ENCODE results near the gene ANKMY1. TPM values are rescaled to one million over a fixed set of nuclear protein-coding genes. Genes with fewer than 3 reads are reported as not detected.

The ANKMY1 gene
- total and polyA plus RNA-seq, 2 of the 13 experiments (the other 11 are each of a cell fraction or from before 2014, with no cell fraction given) = 11.7 to 18.8 TPM

DNA sequence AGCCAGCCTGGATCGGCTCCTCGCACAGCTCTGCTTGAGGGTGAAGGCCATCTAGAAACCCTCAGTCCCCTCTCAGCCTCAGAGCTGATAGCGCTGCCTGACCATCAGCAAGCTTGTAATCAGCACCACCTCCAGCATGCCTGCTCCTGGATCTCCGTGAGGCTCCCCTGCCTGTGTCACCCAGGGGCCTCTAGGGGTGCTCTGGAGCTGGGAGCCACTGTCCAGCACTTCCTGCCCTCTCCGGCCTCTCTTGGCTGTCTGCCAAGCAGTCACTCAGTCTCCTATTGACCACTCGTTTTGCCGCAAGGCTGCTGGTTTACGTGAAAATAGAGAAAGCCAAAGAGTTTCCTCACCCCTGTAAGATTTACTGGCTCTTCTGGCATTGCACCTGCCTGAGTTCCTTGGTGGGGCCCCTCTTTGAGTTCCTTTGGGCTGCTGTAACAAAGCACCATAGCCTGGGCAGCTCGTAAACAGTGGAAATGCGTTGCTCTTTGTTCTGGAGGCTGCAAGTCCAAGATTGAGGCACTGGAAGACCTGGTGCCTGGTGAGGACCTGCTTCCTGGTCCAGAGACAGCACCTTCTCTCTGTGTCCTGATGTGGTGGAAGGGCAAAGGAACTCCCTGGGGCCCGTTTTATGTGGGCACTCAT is 46.6 kb upstream of the ANKMY1 start (continued):
- TF ChIP-seq ZNF607 (CRISPR knock-in tag; IDR thresholded peaks at IDR 0.05; ENCODE audit: borderline replicate concordance) = 0 out of 2 replicates have a peak, but pooled peaks have one; percentile 60
- peak; percentile 74 for TF ChIP-seq SMC3 (IDR thresholded peaks at IDR 0.05; ENCODE audit: low read length)
- TF ChIP-seq NFE2L2 (IDR thresholded peaks at IDR 0.05; ENCODE audit: low read length) = no peak
- TF ChIP-seq RFX5 (IDR thresholded peaks at IDR 0.05; ENCODE audit: low read depth, low read length) = 0 out of 2 replicates have a peak, but pooled peaks have one; percentile 24
- no peak for TF ChIP-seq PAX8 (CRISPR knock-in tag; IDR thresholded peaks at IDR 0.05; ENCODE audit: borderline replicate concordance)
- TF ChIP-seq, protein P1, sequence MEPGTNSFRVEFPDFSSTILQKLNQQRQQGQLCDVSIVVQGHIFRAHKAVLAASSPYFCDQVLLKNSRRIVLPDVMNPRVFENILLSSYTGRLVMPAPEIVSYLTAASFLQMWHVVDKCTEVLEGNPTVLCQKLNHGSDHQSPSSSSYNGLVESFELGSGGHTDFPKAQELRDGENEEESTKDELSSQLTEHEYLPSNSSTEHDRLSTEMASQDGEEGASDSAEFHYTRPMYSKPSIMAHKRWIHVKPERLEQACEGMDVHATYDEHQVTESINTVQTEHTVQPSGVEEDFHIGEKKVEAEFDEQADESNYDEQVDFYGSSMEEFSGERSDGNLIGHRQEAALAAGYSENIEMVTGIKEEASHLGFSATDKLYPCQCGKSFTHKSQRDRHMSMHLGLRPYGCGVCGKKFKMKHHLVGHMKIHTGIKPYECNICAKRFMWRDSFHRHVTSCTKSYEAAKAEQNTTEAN (CRISPR knock-in tag; conservative IDR thresholded peaks at IDR 0.05) = no peak; the same call in 1 of the 2 replicates
- no peak for TF ChIP-seq ZNF20 (CRISPR knock-in tag; IDR thresholded peaks at IDR 0.05)
- TF ChIP-seq, protein P2, sequence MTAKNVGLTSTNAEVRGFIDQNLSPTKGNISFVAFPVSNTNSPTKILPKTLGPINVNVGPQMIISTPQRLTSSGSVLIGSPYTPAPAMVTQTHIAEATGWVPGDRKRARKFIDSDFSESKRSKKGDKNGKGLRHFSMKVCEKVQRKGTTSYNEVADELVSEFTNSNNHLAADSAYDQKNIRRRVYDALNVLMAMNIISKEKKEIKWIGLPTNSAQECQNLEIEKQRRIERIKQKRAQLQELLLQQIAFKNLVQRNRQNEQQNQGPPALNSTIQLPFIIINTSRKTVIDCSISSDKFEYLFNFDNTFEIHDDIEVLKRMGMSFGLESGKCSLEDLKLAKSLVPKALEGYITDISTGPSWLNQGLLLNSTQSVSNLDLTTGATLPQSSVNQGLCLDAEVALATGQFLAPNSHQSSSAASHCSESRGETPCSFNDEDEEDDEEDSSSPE (CRISPR knock-in tag; IDR thresholded peaks at IDR 0.05) = 0 out of 2 replicates have a peak, but pooled peaks have one; percentile 41
- TF ChIP-seq ZNF567 (CRISPR knock-in tag; IDR thresholded peaks at IDR 0.05; ENCODE audit: borderline replicate concordance) = peak; percentile 43; the same call in 1 of the 2 replicates
- TF ChIP-seq ZNF383 (CRISPR knock-in tag; IDR thresholded peaks at IDR 0.05; ENCODE audit: borderline replicate concordance) = no peak
- peak; percentile 77; the same call in 1 of the 2 replicates for TF ChIP-seq HDAC2 (CRISPR knock-in tag; IDR thresholded peaks at IDR 0.05)
- TF ChIP-seq, protein P3, sequence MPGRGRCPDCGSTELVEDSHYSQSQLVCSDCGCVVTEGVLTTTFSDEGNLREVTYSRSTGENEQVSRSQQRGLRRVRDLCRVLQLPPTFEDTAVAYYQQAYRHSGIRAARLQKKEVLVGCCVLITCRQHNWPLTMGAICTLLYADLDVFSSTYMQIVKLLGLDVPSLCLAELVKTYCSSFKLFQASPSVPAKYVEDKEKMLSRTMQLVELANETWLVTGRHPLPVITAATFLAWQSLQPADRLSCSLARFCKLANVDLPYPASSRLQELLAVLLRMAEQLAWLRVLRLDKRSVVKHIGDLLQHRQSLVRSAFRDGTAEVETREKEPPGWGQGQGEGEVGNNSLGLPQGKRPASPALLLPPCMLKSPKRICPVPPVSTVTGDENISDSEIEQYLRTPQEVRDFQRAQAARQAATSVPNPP (CRISPR knock-in tag; IDR thresholded peaks at IDR 0.05) = no peak
- TF ChIP-seq, protein P4, sequence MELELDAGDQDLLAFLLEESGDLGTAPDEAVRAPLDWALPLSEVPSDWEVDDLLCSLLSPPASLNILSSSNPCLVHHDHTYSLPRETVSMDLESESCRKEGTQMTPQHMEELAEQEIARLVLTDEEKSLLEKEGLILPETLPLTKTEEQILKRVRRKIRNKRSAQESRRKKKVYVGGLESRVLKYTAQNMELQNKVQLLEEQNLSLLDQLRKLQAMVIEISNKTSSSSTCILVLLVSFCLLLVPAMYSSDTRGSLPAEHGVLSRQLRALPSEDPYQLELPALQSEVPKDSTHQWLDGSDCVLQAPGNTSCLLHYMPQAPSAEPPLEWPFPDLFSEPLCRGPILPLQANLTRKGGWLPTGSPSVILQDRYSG (CRISPR knock-in tag; IDR thresholded peaks at IDR 0.05) = no peak
- TF ChIP-seq KLF16 (CRISPR knock-in tag; IDR thresholded peaks at IDR 0.05) = peak in 1 of 2 experiments; percentile 79; a peak in 1 of 4 replicates
- TF ChIP-seq NFKB2 (CRISPR knock-in tag; IDR thresholded peaks at IDR 0.05; ENCODE audit: borderline replicate concordance) = peak; percentile 96; the same call in 1 of the 2 replicates
- TF ChIP-seq, protein P5, sequence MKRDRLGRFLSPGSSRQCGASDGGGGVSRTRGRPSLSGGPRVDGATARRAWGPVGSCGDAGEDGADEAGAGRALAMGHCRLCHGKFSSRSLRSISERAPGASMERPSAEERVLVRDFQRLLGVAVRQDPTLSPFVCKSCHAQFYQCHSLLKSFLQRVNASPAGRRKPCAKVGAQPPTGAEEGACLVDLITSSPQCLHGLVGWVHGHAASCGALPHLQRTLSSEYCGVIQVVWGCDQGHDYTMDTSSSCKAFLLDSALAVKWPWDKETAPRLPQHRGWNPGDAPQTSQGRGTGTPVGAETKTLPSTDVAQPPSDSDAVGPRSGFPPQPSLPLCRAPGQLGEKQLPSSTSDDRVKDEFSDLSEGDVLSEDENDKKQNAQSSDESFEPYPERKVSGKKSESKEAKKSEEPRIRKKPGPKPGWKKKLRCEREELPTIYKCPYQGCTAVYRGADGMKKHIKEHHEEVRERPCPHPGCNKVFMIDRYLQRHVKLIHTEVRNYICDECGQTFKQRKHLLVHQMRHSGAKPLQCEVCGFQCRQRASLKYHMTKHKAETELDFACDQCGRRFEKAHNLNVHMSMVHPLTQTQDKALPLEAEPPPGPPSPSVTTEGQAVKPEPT (CRISPR knock-in tag; IDR thresholded peaks at IDR 0.05; ENCODE audit: low read depth) = peak; percentile 82; the same call in 1 of the 2 replicates
- TF ChIP-seq, protein P6, sequence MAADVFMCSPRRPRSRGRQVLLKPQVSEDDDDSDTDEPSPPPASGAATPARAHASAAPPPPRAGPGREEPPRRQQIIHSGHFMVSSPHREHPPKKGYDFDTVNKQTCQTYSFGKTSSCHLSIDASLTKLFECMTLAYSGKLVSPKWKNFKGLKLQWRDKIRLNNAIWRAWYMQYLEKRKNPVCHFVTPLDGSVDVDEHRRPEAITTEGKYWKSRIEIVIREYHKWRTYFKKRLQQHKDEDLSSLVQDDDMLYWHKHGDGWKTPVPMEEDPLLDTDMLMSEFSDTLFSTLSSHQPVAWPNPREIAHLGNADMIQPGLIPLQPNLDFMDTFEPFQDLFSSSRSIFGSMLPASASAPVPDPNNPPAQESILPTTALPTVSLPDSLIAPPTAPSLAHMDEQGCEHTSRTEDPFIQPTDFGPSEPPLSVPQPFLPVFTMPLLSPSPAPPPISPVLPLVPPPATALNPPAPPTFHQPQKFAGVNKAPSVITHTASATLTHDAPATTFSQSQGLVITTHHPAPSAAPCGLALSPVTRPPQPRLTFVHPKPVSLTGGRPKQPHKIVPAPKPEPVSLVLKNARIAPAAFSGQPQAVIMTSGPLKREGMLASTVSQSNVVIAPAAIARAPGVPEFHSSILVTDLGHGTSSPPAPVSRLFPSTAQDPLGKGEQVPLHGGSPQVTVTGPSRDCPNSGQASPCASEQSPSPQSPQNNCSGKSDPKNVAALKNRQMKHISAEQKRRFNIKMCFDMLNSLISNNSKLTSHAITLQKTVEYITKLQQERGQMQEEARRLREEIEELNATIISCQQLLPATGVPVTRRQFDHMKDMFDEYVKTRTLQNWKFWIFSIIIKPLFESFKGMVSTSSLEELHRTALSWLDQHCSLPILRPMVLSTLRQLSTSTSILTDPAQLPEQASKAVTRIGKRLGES (CRISPR knock-in tag; IDR thresholded peaks at IDR 0.05; ENCODE audit: borderline replicate concordance) = no peak
- TF ChIP-seq ZIK1 (CRISPR knock-in tag; IDR thresholded peaks at IDR 0.05; ENCODE audit: borderline replicate concordance, low read depth) = no peak

Measured in HepG2 (cell line).